Effector memory CD4-positive, alpha-beta T cell (primary cell): Measurements from ENCODE around the gene RHO.

Source experiments
- DNase-seq, 3 donors: peaks; one replicate each; pipeline ENCODE4 v3.0.0-alpha.2; 2020
- H3K27ac ChIP-seq: 2 replicates; pipeline ENCODE4 v1.7.0; 2013; ENCODE audit warnings: mild to moderate bottlenecking, low read length, moderate library complexity; ENCODE audit not compliant: insufficient read depth, poor library complexity, severe bottlenecking
- H3K27me3 ChIP-seq: replicated peaks from 2 replicates; pipeline ENCODE4 v1.7.0; 2013; ENCODE audit warnings: mild to moderate bottlenecking, low read length; ENCODE audit not compliant: insufficient read depth, control insufficient read depth, poor library complexity, severe bottlenecking
- H3K36me3 ChIP-seq: 2 replicates; pipeline ENCODE4 v1.7.0; 2013; ENCODE audit warnings: mild to moderate bottlenecking, low read length, moderate library complexity; ENCODE audit not compliant: control insufficient read depth, insufficient read depth
- H3K4me1 ChIP-seq: 2 replicates; pipeline ENCODE4 v1.7.0; 2013; ENCODE audit warnings: low read length, mild to moderate bottlenecking; ENCODE audit not compliant: control insufficient read depth, insufficient read depth, poor library complexity, severe bottlenecking
- H3K4me3 ChIP-seq: 2 replicates; pipeline ENCODE4 v1.7.0; 2013; ENCODE audit warnings: low read length, low read depth, mild to moderate bottlenecking; ENCODE audit not compliant: insufficient read depth, poor library complexity, severe bottlenecking
- H3K9me3 ChIP-seq: 2 replicates; pipeline ENCODE4 v1.7.0; 2013; ENCODE audit warnings: mild to moderate bottlenecking, low read length, moderate library complexity; ENCODE audit not compliant: control insufficient read depth

RHO gene

GRCh38 chr3:129564981-129565644 lies 36.7 kb downstream of the RHO start:
- no peaks in the 10 kb centered on the region for H3K4me1 ChIP-seq
- no peak overlapping the region for H3K4me3 ChIP-seq
- no peaks in the 10 kb centered on the region for H3K9me3 ChIP-seq
- H3K36me3 ChIP-seq: no peaks in the 10 kb centered on the region
- no peak for DNase-seq
- no peaks in the 10 kb centered on the region for H3K27me3 ChIP-seq
- no peak overlapping the region for H3K27ac ChIP-seq

GRCh38 chr3:129565902-129566301 lies 37.5 kb downstream of the RHO start:
- no peaks in the 10 kb centered on the region for H3K4me1 ChIP-seq
- no peaks in the 10 kb centered on the region for H3K27me3 ChIP-seq
- H3K9me3 ChIP-seq: no peaks in the 10 kb centered on the region
- DNase-seq: no peak
- no peak overlapping the region for H3K4me3 ChIP-seq
- H3K36me3 ChIP-seq: no peaks in the 10 kb centered on the region
- no peak overlapping the region for H3K27ac ChIP-seq

GRCh38 chr3:129567176-129567705 lies 38.8 kb downstream of the RHO start:
- no peaks in the 10 kb centered on the region for H3K27me3 ChIP-seq
- H3K4me3 ChIP-seq: no peak overlapping the region
- no peaks in the 10 kb centered on the region for H3K4me1 ChIP-seq
- H3K36me3 ChIP-seq: no peaks in the 10 kb centered on the region
- no peaks in the 10 kb centered on the region for H3K9me3 ChIP-seq
- no peak overlapping the region for H3K27ac ChIP-seq
- DNase-seq: no peak

GRCh38 chr3:129567939-129568338 lies 39.5 kb downstream of the RHO start:
- DNase-seq: no peak
- Histone ChIP-seq H3K27ac (no peak overlapping the region), H3K4me1 (no peaks in the 10 kb centered on the region), H3K9me3 (no peaks in the 10 kb centered on the region), H3K27me3 (no peaks in the 10 kb centered on the region), H3K36me3 (no peaks in the 10 kb centered on the region), H3K4me3 (no peak overlapping the region)

GRCh38 chr3:129569856-129570255 lies 41.4 kb downstream of the RHO start:
- Histone ChIP-seq H3K27ac (no peak overlapping the region), H3K4me1 (peaks cover under 1% of the 10 kb centered on the region), H3K27me3 (no peaks in the 10 kb centered on the region), H3K9me3 (no peaks in the 10 kb centered on the region), H3K4me3 (no peak overlapping the region), H3K36me3 (no peaks in the 10 kb centered on the region)
- DNase-seq: no peak

DNA sequence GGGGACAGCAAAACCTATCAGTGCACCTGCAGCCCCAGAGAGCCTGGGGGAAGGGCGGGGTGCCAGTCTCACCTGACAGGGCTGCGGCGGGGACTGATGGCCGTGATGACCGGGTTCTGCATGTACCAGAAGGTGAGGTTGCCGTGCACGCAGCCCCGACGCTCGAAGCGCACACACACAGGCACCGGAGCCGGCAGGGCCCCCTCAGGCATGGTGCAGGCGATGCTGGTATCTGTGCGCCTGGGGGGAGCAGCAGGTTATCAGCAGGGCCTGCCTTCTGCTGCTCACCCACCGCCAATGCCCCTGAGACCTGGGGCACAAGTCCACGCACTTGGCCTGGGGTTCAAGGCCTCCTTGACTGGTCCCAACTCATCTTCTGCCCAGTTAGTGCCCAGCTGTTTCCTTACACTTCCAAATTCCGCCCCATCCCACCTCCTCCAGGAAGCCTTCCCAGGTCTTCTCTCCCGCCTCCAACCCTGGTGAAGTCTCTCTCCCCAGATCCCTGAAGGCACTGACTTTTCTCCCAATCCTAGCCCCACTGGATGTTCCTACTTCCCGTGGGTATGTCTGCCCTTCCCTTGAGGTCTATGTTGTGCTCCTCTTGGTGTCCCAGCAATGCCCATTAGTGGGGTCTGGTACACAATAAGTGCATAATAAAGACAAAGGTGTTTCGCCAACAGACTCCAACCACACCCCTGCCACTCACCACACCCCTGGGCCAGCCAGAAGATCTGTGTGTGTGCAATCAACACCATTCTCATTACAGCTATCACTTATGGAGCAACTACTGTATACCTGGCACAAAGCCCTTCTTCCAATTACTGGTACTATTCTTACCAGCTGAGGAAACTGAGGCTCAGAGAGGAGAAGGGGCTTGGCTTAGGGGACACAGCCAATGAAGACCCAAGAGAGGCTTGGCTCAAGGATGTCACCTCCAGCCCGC lies 43.4 kb downstream of the RHO start:
- no peaks in the 10 kb centered on the region for H3K36me3 ChIP-seq
- H3K9me3 ChIP-seq: no peaks in the 10 kb centered on the region
- no peak for DNase-seq
- peak overlapping the region; percentile 9 for H3K27ac ChIP-seq
- peaks cover 21% of the 10 kb centered on the region for H3K4me1 ChIP-seq
- no peaks in the 10 kb centered on the region for H3K27me3 ChIP-seq
- no peak overlapping the region for H3K4me3 ChIP-seq

DNA sequence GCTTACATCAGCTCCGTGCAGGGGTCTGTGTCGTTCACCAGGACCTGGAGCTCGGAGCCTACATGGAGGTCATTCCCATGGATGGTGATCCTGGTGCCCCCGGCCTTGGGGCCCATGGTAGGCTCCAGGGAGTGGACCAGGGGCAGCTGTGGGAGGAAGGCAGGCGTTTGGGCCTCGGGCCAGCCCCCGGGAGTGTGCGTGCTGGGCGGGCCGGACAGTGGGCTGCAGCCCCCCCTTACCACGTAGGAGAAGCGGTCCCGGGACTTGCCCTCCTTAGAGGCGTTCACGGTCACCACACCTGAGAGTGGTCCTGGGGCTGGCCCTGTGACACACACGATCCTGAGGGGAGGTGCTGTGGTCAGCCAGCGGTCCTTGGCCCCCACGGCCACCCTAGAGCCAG lies 44.2 kb downstream of the RHO start:
- Histone ChIP-seq H3K4me1 (peaks cover 27% of the 10 kb centered on the region), H3K4me3 (no peak overlapping the region), H3K36me3 (no peaks in the 10 kb centered on the region), H3K27me3 (no peaks in the 10 kb centered on the region), H3K9me3 (no peaks in the 10 kb centered on the region), H3K27ac (no peak overlapping the region)
- no peak for DNase-seq

DNA sequence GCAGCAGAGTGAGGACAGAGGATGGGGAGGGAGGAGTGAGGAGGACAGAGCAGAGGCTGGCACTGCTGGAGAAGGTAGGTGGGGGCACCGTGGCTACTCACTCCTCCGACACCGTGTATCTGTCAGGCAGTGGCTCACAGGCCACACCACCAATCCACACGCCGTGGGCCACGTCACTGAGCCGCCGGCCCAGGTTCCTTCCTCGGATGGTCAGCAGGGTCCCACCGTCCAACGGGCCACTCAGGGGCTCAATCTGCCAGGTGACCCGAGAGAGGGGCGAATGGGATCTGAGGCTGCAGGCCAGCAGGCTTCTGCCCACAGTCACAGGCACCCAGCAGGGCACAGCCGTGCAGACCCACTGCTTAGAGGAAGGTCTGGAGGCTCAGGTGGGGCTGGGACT lies 45.1 kb downstream of the RHO start:
- H3K4me1 ChIP-seq: peaks cover 36% of the 10 kb centered on the region
- DNase-seq: no peak

DNA sequence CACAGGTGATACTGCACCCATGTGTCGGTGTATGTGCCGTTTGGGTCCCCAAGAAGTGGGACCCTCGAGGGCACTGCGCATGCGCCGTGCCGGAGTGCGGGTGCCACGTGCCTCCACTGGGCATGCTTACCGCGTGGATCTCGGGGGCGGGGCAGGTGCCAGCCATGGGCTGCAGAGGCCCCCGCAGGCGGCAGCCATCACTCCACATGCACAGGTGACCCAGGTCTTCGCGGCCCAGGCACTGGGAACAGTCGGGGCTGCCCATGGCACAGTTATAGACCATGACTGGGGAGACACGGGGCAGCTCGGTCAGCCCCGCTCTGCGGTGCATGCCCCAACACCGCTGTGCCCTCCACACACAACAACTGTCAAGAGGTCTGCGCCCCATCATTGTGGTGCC lies 45.8 kb downstream of the RHO start:
- no peak overlapping the region for H3K27ac ChIP-seq
- no peak overlapping the region for H3K4me3 ChIP-seq
- no peaks in the 10 kb centered on the region for H3K27me3 ChIP-seq
- peaks cover 43% of the 10 kb centered on the region for H3K4me1 ChIP-seq
- H3K36me3 ChIP-seq: no peaks in the 10 kb centered on the region
- DNase-seq: no peak
- H3K9me3 ChIP-seq: no peaks in the 10 kb centered on the region

More for the DNA sequence above, 45.1 kb downstream of the RHO start:
- no peaks in the 10 kb centered on the region for H3K36me3 ChIP-seq
- H3K9me3 ChIP-seq: no peaks in the 10 kb centered on the region
- H3K27ac ChIP-seq: no peak overlapping the region
- no peak overlapping the region for H3K4me3 ChIP-seq
- no peaks in the 10 kb centered on the region for H3K27me3 ChIP-seq
